CD4-positive, alpha-beta T cell (primary cell): ENCODE results near the gene NEGR1. TPM values are rescaled to one million over a fixed set of nuclear protein-coding genes. Genes with fewer than 3 reads are reported as not detected.

Experiments
- ATAC-seq: fragments of 200-7000 bp; cut with Tn5 transposase; one replicate; pipeline ENCODE4 v1.10.0; 2022; ENCODE audit warnings: mild to moderate bottlenecking; ENCODE audit not compliant: poor library complexity
- CTCF ChIA-PET: fragments of 350-600 bp; sonication (Branson Sonifier 250); formaldehyde crosslinking; loops from one replicate; lab custom pipeline; 2021; ENCODE audit warnings: antibody characterized with exemption, inconsistent platforms; lab: Charles Lee
- POLR2A ChIA-PET: fragments of 350-600 bp; sonication (Branson Sonifier 250); formaldehyde crosslinking; loops from one replicate; lab custom pipeline; 2021; ENCODE audit warnings: antibody characterized with exemption, inconsistent platforms; lab: Charles Lee
- DNase-seq, 14 experiments: peaks; one replicate each; pipeline ENCODE4 v3.0.0-alpha.2; 2013 to 2020; ENCODE audit warnings: mixed read lengths in 2 of 14
- H3K27ac ChIP-seq, 2 donors: one replicate each; pipeline versions ENCODE4 v1.5.1 to v1.7.0; 2013; ENCODE audit warnings: low read length in 2 of 2, low read depth in 1 of 2, mild to moderate bottlenecking in 1 of 2
- H3K27me3 ChIP-seq, 2 experiments: 1 replicate in 1 of 2; 2 replicates in 1 of 2; pipeline versions ENCODE4 v1.6.1 to v1.7.0; 2013; ENCODE audit warnings: low read length in 2 of 2, control low read depth in 1 of 2, mild to moderate bottlenecking in 1 of 2, moderate library complexity in 1 of 2; ENCODE audit not compliant: insufficient read depth in 2 of 2, control insufficient read depth in 1 of 2
- H3K36me3 ChIP-seq: one replicate; pipeline ENCODE4 v1.6.1; 2013; ENCODE audit warnings: low read length, control low read depth; ENCODE audit not compliant: insufficient read depth
- H3K4me1 ChIP-seq: one replicate; pipeline ENCODE4 v1.6.1; 2013; ENCODE audit warnings: low read length, control low read depth; ENCODE audit not compliant: insufficient read depth
- H3K4me3 ChIP-seq: one replicate; pipeline ENCODE4 v1.5.1; 2013; ENCODE audit warnings: mild to moderate bottlenecking, low read length, moderate library complexity
- H3K9me3 ChIP-seq, 2 experiments: 1 replicate in 1 of 2; 2 replicates in 1 of 2; pipeline versions ENCODE4 v1.6.1 to v1.7.0; 2013; ENCODE audit warnings: low read length in 2 of 2, mild to moderate bottlenecking in 2 of 2, control low read depth in 1 of 2, moderate library complexity in 1 of 2; ENCODE audit not compliant: control insufficient read depth in 1 of 2, insufficient read depth in 1 of 2
- H3K27ac Mint-ChIP-seq: one replicate; pipeline ENCODE4 v1.8.0; 2020; ENCODE audit warnings: mixed read lengths
- H3K27me3 Mint-ChIP-seq: one replicate; pipeline ENCODE4 v1.8.0; 2021; ENCODE audit warnings: mixed read lengths
- H3K36me3 Mint-ChIP-seq: one replicate; pipeline ENCODE4 v1.8.0; 2021; ENCODE audit warnings: low read depth, mixed read lengths
- H3K4me1 Mint-ChIP-seq: one replicate; pipeline ENCODE4 v1.8.0; 2021; ENCODE audit warnings: low read depth, mixed read lengths
- H3K4me3 Mint-ChIP-seq: one replicate; pipeline ENCODE4 v1.8.0; 2020; ENCODE audit warnings: mild to moderate bottlenecking, mixed read lengths
- H3K9me3 Mint-ChIP-seq: one replicate; pipeline ENCODE4 v1.8.0; 2020; ENCODE audit warnings: mixed read lengths
- intact Hi-C, 2 experiments: fragments of 100-400 bp; cut with DNase I in 1 of 2; cut with micrococcal nuclease in 1 of 2; formaldehyde crosslinking; loops; one replicate each; pipeline versions ENCODE4 v1.15.1 to v1.9.0; 2023 to 2025; cut with DNase I, micrococcal nuclease
- total RNA-seq, 174 experiments: library from RNA in 2 of 174; stranded (reverse) in 2 of 174; gene quantifications; one replicate each; pipeline ENCODE4 v1.2.3 and lab custom pipeline; 2021 to 2026
- TF ChIP-seq, protein P1 (sequence below): fragments of 200-600 bp; IDR thresholded peaks from one replicate; pipeline ENCODE4 v1.8.0; 2022; ENCODE audit warnings: antibody characterized with exemption, mild to moderate bottlenecking

The NEGR1 gene
- total RNA-seq, 2 experiments from 2014 or later = 0.03 TPM

DNA sequence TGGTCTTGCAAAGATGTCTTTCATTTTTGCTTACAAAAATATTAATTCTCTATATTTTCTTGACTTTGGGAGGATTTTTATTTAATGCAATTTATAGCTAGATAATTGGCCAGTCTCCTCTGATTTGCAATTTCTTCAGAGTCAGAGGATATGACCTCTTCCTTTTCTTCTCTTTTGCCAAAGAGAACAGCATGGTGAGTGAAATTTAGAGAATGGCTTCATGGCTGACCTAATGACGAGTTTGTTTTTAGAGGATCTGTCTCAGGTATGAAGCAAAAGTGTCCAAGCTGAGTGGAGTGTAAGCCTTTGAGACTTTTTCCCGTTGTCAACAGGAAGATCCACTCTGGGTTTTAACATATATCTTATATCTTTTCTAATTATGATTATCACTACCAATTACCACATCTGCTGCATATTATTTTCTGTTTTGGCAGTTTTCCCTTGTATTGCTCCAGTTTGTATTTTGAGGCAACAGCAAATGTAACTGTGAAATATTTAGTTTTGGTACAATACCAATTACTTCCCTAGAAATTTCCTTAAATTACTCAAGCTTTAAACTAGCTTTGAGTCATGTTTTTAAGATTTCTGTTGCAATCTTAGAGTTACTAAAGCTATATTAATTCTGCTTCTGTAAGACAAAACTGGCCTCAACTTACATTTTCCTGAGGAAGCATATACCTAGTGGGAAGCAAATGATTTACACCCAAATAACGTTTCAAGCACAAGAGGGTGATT lies 868.7 kb downstream of the NEGR1 start:
- TF ChIP-seq, protein P1, sequence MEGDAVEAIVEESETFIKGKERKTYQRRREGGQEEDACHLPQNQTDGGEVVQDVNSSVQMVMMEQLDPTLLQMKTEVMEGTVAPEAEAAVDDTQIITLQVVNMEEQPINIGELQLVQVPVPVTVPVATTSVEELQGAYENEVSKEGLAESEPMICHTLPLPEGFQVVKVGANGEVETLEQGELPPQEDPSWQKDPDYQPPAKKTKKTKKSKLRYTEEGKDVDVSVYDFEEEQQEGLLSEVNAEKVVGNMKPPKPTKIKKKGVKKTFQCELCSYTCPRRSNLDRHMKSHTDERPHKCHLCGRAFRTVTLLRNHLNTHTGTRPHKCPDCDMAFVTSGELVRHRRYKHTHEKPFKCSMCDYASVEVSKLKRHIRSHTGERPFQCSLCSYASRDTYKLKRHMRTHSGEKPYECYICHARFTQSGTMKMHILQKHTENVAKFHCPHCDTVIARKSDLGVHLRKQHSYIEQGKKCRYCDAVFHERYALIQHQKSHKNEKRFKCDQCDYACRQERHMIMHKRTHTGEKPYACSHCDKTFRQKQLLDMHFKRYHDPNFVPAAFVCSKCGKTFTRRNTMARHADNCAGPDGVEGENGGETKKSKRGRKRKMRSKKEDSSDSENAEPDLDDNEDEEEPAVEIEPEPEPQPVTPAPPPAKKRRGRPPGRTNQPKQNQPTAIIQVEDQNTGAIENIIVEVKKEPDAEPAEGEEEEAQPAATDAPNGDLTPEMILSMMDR = no peak
- Mint-ChIP-seq H3K27me3 (no peaks in the 10 kb centered on the region), H3K27ac (no peak overlapping the region), H3K9me3 (no peaks in the 10 kb centered on the region), H3K4me3 (no peak overlapping the region), H3K36me3 (no peaks in the 10 kb centered on the region), H3K4me1 (no peaks in the 10 kb centered on the region)
- Histone ChIP-seq H3K4me1 (no peaks in the 10 kb centered on the region), H3K36me3 (no peaks in the 10 kb centered on the region), H3K9me3 (no peaks in the 10 kb centered on the region), H3K27me3 (no peaks in the 10 kb centered on the region), H3K4me3 (no peak overlapping the region), H3K27ac (no peak overlapping the region)
- intact Hi-C loops = no loop called here
- ChIA-PET POLR2A (no interaction called here), CTCF (no interaction called here)
- no peak for ATAC-seq
- DNase-seq = peak in 1 of 14 experiments; percentile 1

- H3K4me1 ChIP-seq = no peaks in the 10 kb centered on the region
- H3K27ac ChIP-seq = no peak overlapping the region
- H3K9me3 Mint-ChIP-seq = peaks cover 8% of the 10 kb centered on the region
- H3K4me1 Mint-ChIP-seq = no peaks in the 10 kb centered on the region
- no peaks in the 10 kb centered on the region for H3K27me3 Mint-ChIP-seq
- ATAC-seq (no peak), DNase-seq (no peak)
- no peaks in the 10 kb centered on the region for H3K36me3 Mint-ChIP-seq
- H3K4me3 Mint-ChIP-seq = no peak overlapping the region
- TF ChIP-seq, protein P1 = no peak
- no peak overlapping the region for H3K4me3 ChIP-seq
- H3K36me3 ChIP-seq = no peaks in the 10 kb centered on the region
- peaks cover 0 to 7% of the 10 kb centered on the region in 2 experiments for H3K9me3 ChIP-seq
- ChIA-PET POLR2A (no interaction called here), CTCF (no interaction called here)
- intact Hi-C loops = no loop called here
- no peak overlapping the region for H3K27ac Mint-ChIP-seq
- H3K27me3 ChIP-seq = no peaks in the 10 kb centered on the region
These were observed 882.3 kb downstream of the NEGR1 start for GRCh38 chr1:71400050-71400449.

DNA sequence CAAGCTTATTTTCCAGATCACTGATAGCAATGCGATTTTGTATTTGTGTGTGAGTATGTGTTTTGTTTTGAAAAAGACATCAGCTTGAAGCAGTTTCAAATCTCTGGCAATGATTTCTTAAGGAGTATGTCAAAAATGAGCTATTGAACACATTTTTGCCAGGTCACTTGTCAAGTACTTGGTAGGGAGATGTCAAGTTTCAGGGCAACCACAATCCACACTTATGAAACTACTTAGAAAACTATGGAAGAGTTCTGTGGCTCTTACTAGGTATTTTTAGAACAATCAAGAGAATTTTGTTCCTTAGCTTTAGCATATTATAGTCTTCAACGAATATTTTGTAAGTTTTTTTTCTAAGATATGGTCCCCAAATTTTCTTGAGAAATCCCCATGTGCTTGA lies 882.7 kb downstream of the NEGR1 start:
- ChIA-PET CTCF (no interaction called here), POLR2A (no interaction called here)
- TF ChIP-seq, protein P1 = no peak
- Mint-ChIP-seq H3K9me3 (peaks cover 8% of the 10 kb centered on the region), H3K4me1 (no peaks in the 10 kb centered on the region), H3K27me3 (no peaks in the 10 kb centered on the region), H3K27ac (no peak overlapping the region), H3K36me3 (no peaks in the 10 kb centered on the region), H3K4me3 (no peak overlapping the region)
- no peak for ATAC-seq
- H3K4me3 ChIP-seq = no peak overlapping the region
- H3K27me3 ChIP-seq = no peaks in the 10 kb centered on the region
- DNase-seq = no peak
- no peaks in the 10 kb centered on the region for H3K36me3 ChIP-seq
- no peaks in the 10 kb centered on the region for H3K4me1 ChIP-seq
- no peak overlapping the region for H3K27ac ChIP-seq
- peaks cover 0 to 7% of the 10 kb centered on the region in 2 experiments for H3K9me3 ChIP-seq
- intact Hi-C loops = no loop called here
